ENCODE measurements around the gene HMCN2.

Gene HMCN2

GRCh38 chr9:130309689-130310455 lies 44.3 kb downstream of the HMCN2 start:
- no peak for DNase-seq

- no peak for DNase-seq
Observed at GRCh38 chr9:130310456-130310855, 44.9 kb downstream of the HMCN2 start.

DNA sequence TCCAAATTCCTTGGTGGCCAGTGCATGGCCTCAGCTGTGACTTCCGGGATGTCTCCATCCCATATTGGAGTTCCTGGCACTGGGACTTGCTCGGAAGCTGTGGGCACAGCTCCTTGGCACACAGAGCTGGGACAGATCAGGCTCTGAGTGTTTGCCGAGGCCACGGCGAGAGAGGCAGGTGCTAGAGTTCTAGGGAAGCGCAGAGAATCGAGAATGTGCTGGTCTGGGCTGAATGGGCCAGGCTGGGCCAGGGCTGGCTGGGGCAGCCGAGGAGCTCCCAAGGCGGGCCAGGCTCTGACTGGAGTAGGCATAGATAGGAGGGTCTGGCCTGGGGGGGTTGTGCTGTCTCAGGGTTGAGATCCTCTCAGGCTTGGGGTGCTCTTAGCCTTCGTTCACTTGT lies 45.4 kb downstream of the HMCN2 start:
- no peak for DNase-seq

DNA sequence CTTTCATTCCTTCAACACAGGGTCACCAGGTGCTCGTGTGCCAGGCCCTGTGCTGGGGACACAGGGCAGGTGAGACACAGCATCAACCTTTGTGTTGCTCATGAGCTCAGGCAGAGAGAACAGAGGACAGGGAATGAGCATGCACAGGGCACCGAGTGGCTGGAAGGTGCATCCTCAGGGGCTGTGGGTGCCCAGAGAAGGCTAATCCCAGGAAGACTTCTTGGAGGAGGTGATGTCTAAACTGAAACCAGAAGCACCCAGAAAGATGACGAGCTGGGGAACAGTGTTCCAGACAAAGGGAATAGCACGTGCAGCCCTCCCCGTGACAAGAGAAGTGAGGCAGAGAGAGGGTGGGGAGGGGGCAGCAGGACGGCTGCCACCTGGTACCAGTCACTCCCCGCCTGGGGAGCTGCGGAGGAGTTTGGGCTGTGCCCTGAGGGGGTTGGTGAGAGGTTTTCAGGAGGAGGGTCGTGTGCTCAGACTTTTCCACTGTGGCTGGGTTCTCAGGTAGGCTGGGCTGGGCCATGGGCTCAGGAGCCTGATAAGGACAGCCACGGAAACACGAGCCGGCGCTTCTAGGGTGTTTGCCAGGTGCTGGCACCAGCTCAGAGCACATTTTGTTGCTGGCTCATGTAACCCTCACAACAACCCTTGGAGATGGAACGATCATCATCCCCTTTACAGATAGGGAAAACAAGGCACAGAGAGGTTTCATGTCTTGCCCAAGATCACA lies 46.0 kb downstream of the HMCN2 start:
- no peak for DNase-seq

GRCh38 chr9:130313103-130313858 lies 47.7 kb downstream of the HMCN2 start:
- DNase-seq = no peak

GRCh38 chr9:130315446-130316226 lies 50.1 kb downstream of the HMCN2 start:
- DNase-seq = no peak

DNA sequence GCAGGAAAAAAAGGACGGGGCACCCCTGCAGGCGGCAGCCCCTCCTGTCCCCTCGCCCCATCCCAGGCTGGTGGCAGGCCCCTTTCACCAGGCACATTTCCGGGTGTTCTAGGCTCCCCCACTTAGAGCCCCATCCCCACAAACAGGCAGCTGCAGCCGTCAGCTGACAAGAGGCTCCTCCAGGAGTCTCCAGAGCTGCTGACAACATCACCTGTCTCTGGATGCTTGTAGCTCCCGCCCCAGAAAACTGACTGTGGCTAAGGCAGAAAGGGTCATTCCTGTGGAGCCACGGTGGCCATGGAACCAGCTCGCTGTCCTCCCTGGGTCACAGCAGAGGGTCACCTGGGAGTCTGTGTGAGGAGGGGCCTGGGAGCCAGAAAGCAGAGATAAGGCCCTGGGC lies 50.9 kb downstream of the HMCN2 start:
- no peak for DNase-seq

DNA sequence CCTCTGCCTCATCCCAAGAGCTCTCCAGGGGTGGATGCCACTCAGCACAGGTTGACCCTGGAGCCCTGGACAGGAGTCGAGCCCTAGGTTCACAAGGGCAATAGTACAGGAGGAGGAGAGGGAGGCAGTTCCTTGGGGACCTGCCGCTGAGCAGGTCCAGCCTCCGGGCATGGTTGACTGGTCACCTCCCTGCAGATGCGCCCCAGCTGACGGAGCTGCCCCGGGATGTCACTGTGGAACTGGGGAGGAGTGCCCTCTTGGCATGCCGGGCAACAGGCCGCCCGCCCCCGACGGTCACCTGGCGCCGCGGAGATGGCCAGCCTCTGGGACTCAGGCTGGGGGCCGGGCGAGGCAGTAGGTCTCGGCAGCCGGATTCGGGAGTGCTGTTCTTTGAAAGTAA lies 53.7 kb downstream of the HMCN2 start:
- no peak for DNase-seq

- DNase-seq = no peak
Observed at GRCh38 chr9:130319944-130320712, 54.6 kb downstream of the HMCN2 start.

DNA sequence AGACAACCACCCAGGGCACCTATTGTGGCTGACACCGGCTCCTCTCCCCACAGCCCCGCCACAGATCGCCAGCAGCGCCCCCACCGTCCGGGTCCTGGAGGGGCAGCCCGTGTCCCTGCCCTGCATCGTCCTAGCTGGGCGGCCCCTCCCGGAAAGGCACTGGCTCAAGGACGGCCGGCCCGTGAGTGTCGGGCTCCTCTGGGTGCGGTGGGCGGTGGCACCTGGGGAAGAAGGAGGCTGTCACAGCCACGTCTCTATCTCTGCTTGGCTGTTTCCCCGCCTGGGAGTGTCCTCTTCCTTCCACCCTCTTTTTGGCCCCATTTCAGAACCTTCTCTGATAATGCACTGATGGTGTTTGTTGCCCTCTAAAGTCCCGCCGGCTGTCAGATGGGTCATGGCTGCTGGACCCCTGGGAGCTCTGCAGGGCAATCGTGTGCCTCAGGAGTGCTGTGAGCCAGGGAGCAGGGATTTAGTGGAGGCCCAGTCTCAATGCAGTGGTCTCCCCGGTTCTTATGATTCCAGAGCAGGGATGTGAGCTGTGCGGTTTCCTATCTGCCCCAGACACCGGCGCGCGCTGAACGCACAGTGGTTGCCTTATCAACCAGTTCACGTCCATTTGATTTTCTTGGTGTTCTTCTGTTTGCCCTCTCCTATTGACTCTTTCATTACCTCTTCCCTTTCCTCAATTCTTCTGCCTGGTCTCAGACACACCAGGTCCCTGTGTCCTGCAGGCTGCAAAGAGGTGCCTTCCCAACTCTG lies 55.3 kb downstream of the HMCN2 start:
- DNase-seq = no peak

DNA sequence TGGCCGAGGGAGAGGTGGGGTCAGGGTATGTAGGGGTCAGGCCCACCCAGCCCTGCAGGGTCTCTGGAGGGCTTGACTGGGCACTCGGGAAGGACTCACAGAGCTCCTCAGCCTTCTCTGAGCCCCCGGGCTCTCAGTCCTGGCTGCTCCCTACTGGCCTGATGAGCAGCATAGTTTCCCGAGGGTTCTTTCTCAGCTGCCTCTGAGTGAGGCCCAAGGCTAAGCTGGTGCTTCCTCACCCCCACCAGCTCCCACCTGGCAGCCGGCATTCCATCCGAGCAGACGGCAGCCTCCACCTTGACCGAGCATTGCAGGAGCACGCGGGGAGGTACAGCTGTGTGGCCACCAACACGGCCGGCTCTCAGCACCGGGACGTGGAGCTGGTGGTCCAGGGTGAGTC lies 56.0 kb downstream of the HMCN2 start:
- no peak for DNase-seq

GRCh38 chr9:130323051-130323745 lies 57.6 kb downstream of the HMCN2 start:
- DNase-seq = no peak

- no peak for DNase-seq
Observed at GRCh38 chr9:130325921-130326320, 60.4 kb downstream of the HMCN2 start.

DNA sequence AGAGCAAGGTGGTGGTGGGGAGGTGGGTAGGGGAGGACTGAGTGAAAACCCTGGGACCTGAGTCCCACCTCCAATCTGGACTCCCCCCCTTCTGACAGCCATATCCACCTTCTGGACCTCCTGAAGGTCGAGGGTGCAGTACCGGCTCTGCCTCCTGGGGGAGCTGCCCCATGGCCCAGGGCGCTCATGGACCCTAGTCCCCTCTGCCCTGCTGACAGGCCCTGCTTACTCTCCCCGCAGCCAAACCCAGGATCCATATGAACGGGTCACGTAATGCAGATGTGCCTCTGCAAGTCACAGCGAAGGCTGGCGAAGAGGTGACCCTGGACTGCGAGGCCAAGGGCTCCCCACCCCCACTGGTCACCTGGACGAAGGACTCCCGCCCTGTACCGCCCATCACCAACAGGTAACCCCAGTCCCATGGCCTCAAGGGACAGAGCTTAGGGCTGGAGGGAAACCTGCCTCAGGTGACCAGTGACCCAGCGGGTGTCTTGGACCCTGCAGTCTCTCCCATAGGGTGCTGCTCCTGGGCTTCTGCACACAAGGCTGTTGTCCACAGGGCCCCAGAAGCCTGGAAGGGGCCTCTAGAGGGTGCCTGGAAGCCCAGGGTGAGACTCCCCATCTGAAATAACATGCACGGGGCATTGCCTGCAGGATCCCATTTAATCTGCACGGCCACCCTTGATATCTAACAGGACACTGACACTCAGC lies 61.7 kb downstream of the HMCN2 start:
- DNase-seq = no peak

DNA sequence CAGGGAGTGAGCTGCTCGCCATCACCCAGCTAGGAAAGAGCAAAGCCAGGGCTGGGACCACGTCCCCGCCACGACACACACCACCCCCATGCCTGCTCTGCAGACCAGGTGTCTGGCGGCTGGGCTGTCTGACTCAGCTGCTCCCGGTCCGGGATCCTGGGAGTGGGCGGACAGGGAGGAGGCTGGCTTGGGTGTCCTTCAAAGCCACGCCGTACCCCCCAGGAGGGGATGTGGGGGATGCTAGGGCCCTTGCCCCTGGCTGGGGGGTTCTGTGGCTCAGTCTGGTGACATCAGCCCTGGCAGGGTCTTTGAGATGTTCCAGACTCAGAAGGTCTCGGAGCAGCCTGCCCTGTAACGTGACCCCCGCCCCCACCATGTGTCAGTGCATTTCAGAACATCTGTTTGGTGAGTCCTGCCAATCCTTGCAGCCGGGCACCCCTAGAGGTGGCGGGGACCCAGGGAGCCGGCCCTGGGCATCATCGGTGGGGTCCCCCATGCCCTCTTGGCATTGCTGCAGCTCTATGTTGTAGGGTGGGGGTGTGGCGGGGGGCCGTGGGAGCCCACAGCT lies 62.3 kb downstream of the HMCN2 start:
- no peak for DNase-seq

- no peak for DNase-seq
Observed at GRCh38 chr9:130328349-130328801, 62.8 kb downstream of the HMCN2 start.

GRCh38 chr9:130329061-130329460 lies 63.5 kb downstream of the HMCN2 start:
- no peak for DNase-seq

DNA sequence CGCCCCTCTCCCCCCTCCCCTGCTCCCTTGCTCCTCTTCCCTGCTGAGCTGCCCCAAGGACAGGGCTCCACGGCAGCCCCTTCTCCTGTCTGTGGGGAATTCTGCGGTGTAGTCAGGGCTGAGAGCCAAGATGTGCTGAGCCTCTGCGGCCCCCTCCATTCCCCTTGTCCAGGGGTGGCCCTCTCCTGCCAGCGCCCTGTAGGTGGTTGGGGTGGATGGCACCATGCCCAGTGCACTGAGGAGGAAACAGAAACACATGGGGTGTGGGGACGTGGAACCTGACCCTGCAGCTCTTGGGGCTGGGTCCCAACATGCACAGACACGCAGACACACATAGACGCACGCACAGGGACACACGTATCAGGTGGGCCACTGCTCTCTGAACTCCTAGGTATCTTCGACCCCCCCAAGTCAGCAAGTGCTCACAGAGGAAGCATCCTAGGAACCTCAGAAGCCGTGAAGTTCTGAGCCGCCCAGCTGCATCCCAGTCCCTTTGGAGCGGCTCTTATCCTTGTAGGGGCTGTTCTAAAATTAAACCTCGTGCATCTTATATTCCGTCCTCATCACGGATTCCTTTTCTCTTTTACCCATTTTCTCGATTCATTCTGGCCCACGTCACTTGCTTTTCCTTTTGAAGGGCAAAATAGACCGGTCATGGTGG lies 64.8 kb downstream of the HMCN2 start:
- DNase-seq = no peak

GRCh38 chr9:130331061-130331460 lies 65.5 kb downstream of the HMCN2 start:
- no peak for DNase-seq
